NCI-H2081 treated with DMSO at 0.1 percent for 48 hours (cell line): ENCODE data around the gene LRRC71.
"Not testable (repeated sequence)": the region's sequence is repeated elsewhere in the genome, so short reads cannot be mapped to it uniquely, and the experiment has no call there.

Experiments used
- DNase-seq: peaks from one replicate; lab custom pipeline; 2025; lab: John Stamatoyannopoulos, UW

LRRC71 gene

GRCh38 chr1:156905651-156906050 is 14.8 kb upstream of the LRRC71 start:
- DNase-seq, result no peak

DNA sequence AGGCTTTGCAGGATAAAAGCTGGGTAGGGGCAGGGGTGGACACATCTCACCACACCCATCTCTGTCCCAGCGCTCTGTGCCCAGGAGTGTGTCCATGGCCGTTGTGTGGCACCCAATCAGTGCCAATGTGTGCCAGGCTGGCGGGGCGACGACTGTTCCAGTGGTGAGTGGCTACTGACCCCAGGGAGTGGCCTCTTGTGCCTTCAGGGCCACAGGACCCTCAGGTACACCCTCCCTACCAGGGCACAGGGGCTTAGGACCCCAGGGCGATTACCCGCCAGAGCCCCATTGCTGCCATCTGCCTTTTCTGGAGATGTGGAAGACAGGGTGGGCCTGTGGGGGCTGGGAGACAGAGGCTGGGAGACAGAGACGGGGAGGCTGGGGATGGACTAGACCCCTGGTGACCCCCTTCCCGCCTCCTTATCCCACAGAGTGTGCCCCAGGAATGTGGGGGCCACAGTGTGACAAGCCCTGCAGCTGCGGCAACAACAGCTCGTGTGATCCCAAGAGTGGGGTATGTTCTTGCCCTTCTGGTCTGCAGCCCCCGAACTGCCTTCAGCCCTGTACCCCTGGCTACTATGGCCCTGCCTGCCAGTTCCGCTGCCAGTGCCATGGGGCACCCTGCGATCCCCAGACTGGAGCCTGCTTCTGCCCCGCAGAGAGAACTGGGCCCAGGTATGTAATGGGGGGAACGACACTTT is 14.1 kb upstream of the LRRC71 start:
- DNase-seq, result no peak

- no peak for DNase-seq
Measured at GRCh38 chr1:156908541-156908940, 11.9 kb upstream of the LRRC71 start.

- no peak for DNase-seq
Measured at GRCh38 chr1:156908955-156909354, 11.5 kb upstream of the LRRC71 start.

GRCh38 chr1:156909671-156910070 is 10.8 kb upstream of the LRRC71 start:
- no peak for DNase-seq

GRCh38 chr1:156910309-156910782 is 10.1 kb upstream of the LRRC71 start:
- DNase-seq, result no peak

GRCh38 chr1:156911577-156912298 is 8.7 kb upstream of the LRRC71 start:
- DNase-seq, result no peak

GRCh38 chr1:156912310-156912709 is 8.1 kb upstream of the LRRC71 start:
- DNase-seq, result no peak

GRCh38 chr1:156912861-156913808 is 7.3 kb upstream of the LRRC71 start:
- DNase-seq, result no peak

GRCh38 chr1:156913809-156914387 is 6.5 kb upstream of the LRRC71 start:
- no peak for DNase-seq

GRCh38 chr1:156914440-156914856 is 6.0 kb upstream of the LRRC71 start:
- DNase-seq, result no peak

GRCh38 chr1:156921053-156921529 is 659 bp downstream of the LRRC71 start:
- no peak for DNase-seq

DNA sequence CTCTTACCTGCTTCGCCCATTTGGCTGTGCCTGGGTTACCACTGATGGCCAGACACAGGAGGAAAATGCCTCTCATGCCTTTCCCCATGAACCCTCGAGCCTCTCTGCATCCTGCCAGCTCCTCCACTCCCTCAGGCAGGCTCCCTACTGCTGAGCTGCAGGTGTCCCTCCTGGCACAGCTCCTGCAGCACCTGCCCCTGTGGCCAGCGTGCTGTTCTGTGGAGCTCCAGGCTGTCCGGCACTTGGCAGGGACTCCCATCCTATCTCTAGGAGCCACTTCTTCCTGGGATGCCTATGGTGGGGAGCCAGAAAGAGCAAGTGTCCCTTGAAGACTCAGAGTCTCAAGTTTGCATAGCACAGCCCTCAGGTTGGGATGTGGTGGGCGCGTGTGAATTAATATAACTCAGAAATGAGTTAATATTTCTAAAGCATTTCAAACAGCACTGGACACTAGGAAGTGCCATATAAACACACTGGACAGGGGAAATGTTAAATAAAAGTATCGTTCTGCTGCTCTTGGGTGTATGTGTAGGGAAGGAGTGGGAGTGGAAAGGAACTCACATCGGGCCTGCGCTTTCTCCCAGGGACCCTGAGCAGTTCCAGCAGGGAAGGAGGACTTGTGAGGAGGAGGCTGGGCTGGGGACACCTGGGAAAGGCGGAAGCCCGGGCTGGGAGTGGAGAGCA is 2.7 kb downstream of the LRRC71 start:
- peak; percentile 51 for DNase-seq

- DNase-seq, result no peak
Measured at GRCh38 chr1:156923670-156924477, 3.4 kb downstream of the LRRC71 start.

- DNase-seq, result no peak
Measured at GRCh38 chr1:156924478-156925153, 4.2 kb downstream of the LRRC71 start.

DNA sequence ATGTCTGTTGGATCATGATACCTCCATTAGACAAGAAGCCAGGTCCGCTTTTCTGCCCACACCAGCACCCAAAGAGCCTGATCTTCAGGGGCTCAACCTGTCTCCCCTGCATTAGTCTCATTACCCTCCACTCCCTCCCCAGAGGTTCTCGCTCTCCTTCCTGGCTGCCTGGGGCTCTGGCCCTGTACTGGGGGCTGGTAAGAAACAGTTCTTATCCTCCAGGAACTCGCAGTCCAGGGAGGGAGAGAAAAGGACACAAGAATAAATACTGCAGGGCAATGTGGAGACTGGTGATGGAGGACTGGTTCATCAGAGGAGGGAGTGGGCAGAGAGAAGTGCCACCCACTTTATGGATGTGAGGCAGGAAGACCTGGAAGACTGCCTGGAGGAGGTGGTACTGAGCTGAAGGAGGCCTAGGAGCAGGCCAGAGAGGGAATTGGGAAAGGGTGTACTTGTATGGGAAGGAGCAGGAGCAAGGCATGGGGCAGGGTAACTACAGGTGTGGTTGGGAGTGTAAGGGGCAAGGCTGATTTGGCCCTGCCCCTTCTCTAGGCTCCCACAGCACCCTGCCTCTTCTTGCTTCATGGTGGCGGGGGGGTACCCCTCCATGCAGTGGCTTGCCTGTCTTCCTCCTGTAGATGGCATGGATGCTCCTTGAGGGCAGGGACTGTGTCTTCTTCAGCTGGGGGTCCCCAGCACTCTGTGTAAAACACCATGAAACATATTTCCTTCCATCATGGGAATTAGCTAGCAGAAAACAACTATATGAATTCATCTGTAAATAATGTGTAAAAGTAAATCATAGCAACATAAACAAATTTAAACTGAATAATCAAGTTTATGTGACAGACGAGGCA is 5.0 kb downstream of the LRRC71 start:
- DNase-seq, result no peak

- no peak for DNase-seq
Measured at GRCh38 chr1:156926175-156926574, 5.7 kb downstream of the LRRC71 start.

DNA sequence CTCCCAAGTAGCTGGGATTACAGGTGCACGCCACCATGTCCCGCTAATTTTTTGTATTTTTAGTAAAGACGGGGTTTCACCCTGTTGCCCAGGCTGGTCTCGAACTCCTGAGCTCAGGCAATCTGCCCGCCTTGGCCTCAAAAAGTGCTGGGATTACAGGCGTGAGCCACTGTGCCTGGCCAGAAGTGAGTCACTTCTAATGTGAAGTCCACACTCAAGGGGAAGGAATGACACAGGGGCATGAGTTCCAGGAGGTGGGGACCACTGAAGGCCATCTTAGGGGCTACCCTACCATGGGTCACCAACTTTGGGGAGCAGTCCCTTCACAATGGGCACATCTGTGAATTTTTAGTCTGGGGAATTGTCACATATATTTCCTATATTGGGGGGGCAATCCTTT is 6.3 kb downstream of the LRRC71 start:
- not testable (repeated sequence) for DNase-seq
